NT2/D1 (cell line): Measurements from ENCODE around the gene IRF2BP1.
"Not testable (repeated sequence)": the region's sequence is repeated elsewhere in the genome, so short reads cannot be mapped to it uniquely, and the experiment has no call there.

Experiments used
- SUZ12 ChIP-seq: IDR thresholded peaks from 2 replicates; pipeline ENCODE4 v1.6.1; 2011; ENCODE audit not compliant: insufficient read length, insufficient read depth; ENCODE audit errors: extremely low read depth
- YY1 ChIP-seq: IDR thresholded peaks from 2 replicates; pipeline ENCODE4 v1.6.1; 2011; ENCODE audit not compliant: insufficient read length, insufficient read depth
- ZNF274 ChIP-seq: IDR thresholded peaks from 2 replicates; pipeline ENCODE4 v1.6.1; 2011; ENCODE audit warnings: mild to moderate bottlenecking, low read depth, low read length

DNA sequence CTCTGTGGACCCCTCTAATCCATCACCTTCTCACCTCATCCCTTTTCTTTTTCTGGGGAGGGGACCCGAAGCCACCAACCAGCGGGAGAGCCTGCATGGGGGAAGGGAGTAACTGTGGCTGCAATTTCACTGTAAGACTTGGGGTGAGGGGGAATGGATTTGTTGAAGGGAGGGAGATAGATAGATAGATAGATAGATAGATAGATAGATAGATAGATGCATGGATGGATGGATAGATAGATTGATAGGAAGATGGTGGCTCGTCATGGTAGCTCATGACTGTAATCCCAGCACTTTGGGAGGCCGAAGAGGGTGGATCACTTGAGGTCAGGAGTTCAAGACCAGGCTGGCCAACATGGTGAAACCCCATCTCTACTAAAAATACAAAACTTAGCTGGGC is 18.7 kb downstream of the IRF2BP1 start:
- TF ChIP-seq ZNF274, SUZ12, YY1: not testable (repeated sequence)
